ENCODE measurements around the gene LMNA. TPM values are rescaled to one million over a fixed set of nuclear protein-coding genes. Genes with fewer than 3 reads are reported as not detected.

The LMNA gene
- total and polyA plus RNA-seq, 2 experiments from 2014 or later: 1,219 to 1,230 TPM

- in situ Hi-C loops (cut with MboI): loop anchor here (5.0 kb wide), 1 partner anchor 38 kb away; no protein-coding TSS in a partner anchor
- Histone ChIP-seq H3K79me2 (ENCODE audit: insufficient read depth) (peaks cover 83% of the 10 kb centered on the region), H3K27ac (no peak overlapping the region)
These were observed 20.4 kb downstream of the LMNA start for GRCh38 chr1:156134716-156135435.

GRCh38 chr1:156135930-156136871 lies 21.7 kb downstream of the LMNA start:
- in situ Hi-C loops (cut with MboI): no loop called here
- Histone ChIP-seq H3F3A (ENCODE audit: insufficient read depth) (peaks cover 75% of the 10 kb centered on the region), H3K36me3 (ENCODE audit: low read depth) (peaks cover 85% of the 10 kb centered on the region)

More at GRCh38 chr1:156134716-156135435, 20.4 kb downstream of the LMNA start:
- Histone ChIP-seq H3K4me2 (ENCODE audit: unreplicated experiment) (no peak overlapping the region), H3K4me1 (ENCODE audit: insufficient read depth) (peaks cover 7% of the 10 kb centered on the region), H4K20me1 (ENCODE audit: insufficient read depth) (no peaks in the 10 kb centered on the region), H2AFZ (no peak overlapping the region), H3K27me3 (replicated peaks; ENCODE audit: insufficient read depth) (no peaks in the 10 kb centered on the region), H3K36me3 (ENCODE audit: low read depth) (peaks cover 83% of the 10 kb centered on the region), H3K9ac (no peak overlapping the region), H3F3A (ENCODE audit: insufficient read depth) (peaks cover 66% of the 10 kb centered on the region), H3K4me3 (no peak overlapping the region), H3K9me2 (ENCODE audit: insufficient read depth) (no peaks in the 10 kb centered on the region), H3K9me3 (ENCODE audit: low read depth) (no peaks in the 10 kb centered on the region)
- DNase-seq: no peak
- 89% methylated on average over 18 of the region's 18 CpGs for WGBS, 2 experiments (ENCODE audit: low coverage in 1 of 2, low lambda C conversion rate in 2 of 2, missing lambda C conversion rate in 2 of 2)
- TF ChIP-seq EZH2phosphoT487 (IDR thresholded peaks at IDR 0.05; ENCODE audit: insufficient read depth, low read depth) (no peak), EZH2 (IDR thresholded peaks at IDR 0.05; ENCODE audit: insufficient read depth, poor library complexity, severe bottlenecking) (no peak)

GRCh38 chr1:156136970-156137483 lies 22.5 kb downstream of the LMNA start:
- in situ Hi-C loops (cut with MboI): no loop called here
- Histone ChIP-seq H2AFZ (no peak overlapping the region), H3K27ac (no peak overlapping the region), H3K4me2 (ENCODE audit: unreplicated experiment) (no peak overlapping the region), H3K27me3 (replicated peaks; ENCODE audit: insufficient read depth) (no peaks in the 10 kb centered on the region), H3K9me3 (ENCODE audit: low read depth) (no peaks in the 10 kb centered on the region), H3K9ac (no peak overlapping the region), H3K9me2 (ENCODE audit: insufficient read depth) (no peaks in the 10 kb centered on the region), H3K36me3 (ENCODE audit: low read depth) (peaks cover 76% of the 10 kb centered on the region), H3K4me3 (no peak overlapping the region), H4K20me1 (ENCODE audit: insufficient read depth) (no peaks in the 10 kb centered on the region), H3F3A (ENCODE audit: insufficient read depth) (peaks cover 75% of the 10 kb centered on the region), H3K79me2 (ENCODE audit: insufficient read depth) (peaks cover 62% of the 10 kb centered on the region), H3K4me1 (ENCODE audit: insufficient read depth) (peaks cover 3% of the 10 kb centered on the region; the same call in 1 of the 2 replicates)
- no peak for DNase-seq
- no peak for TF ChIP-seq EZH2phosphoT487 (IDR thresholded peaks at IDR 0.05; ENCODE audit: insufficient read depth, low read depth)
- TF ChIP-seq EZH2 (IDR thresholded peaks at IDR 0.05; ENCODE audit: insufficient read depth, poor library complexity, severe bottlenecking): no peak
- WGBS, 2 experiments (ENCODE audit: low coverage in 1 of 2, low lambda C conversion rate in 2 of 2, missing lambda C conversion rate in 2 of 2): 74 to 77% methylated on average over 12 of the region's 12 CpGs

More at GRCh38 chr1:156135930-156136871, 21.7 kb downstream of the LMNA start:
- Histone ChIP-seq H3K79me2 (ENCODE audit: insufficient read depth) (peaks cover 70% of the 10 kb centered on the region), H2AFZ (no peak overlapping the region), H3K27me3 (replicated peaks; ENCODE audit: insufficient read depth) (no peaks in the 10 kb centered on the region), H3K4me1 (ENCODE audit: insufficient read depth) (peaks cover 3% of the 10 kb centered on the region; the same call in 1 of the 2 replicates), H3K9me2 (ENCODE audit: insufficient read depth) (no peaks in the 10 kb centered on the region), H3K9ac (no peak overlapping the region), H3K4me3 (no peak overlapping the region), H3K4me2 (ENCODE audit: unreplicated experiment) (no peak overlapping the region), H3K27ac (no peak overlapping the region), H3K9me3 (ENCODE audit: low read depth) (no peaks in the 10 kb centered on the region), H4K20me1 (ENCODE audit: insufficient read depth) (no peaks in the 10 kb centered on the region)
- TF ChIP-seq EZH2phosphoT487 (IDR thresholded peaks at IDR 0.05; ENCODE audit: insufficient read depth, low read depth): no peak
- WGBS, 2 experiments (ENCODE audit: low coverage in 1 of 2, low lambda C conversion rate in 2 of 2, missing lambda C conversion rate in 2 of 2): 87 to 89% methylated on average over 34 of the region's 34 CpGs
- DNase-seq: no peak

GRCh38 chr1:156138458-156138867 lies 24.0 kb downstream of the LMNA start:
- WGBS, 2 experiments (ENCODE audit: low coverage in 1 of 2, low lambda C conversion rate in 2 of 2, missing lambda C conversion rate in 2 of 2): 89 to 90% methylated on average over 22 of the region's 22 CpGs
- H3K9me3 ChIP-seq (ENCODE audit: low read depth): no peaks in the 10 kb centered on the region
- H3K9ac ChIP-seq: no peak overlapping the region
- H3K4me1 ChIP-seq (ENCODE audit: insufficient read depth): peaks cover 3% of the 10 kb centered on the region; the same call in 1 of the 2 replicates
- peaks cover 67% of the 10 kb centered on the region for H3K36me3 ChIP-seq (ENCODE audit: low read depth)
- no peaks in the 10 kb centered on the region for H4K20me1 ChIP-seq (ENCODE audit: insufficient read depth)
- no peak overlapping the region for H2AFZ ChIP-seq
- peaks cover 77% of the 10 kb centered on the region for H3F3A ChIP-seq (ENCODE audit: insufficient read depth)
- H3K27ac ChIP-seq: no peak overlapping the region
- no peak for DNase-seq
- H3K4me3 ChIP-seq: no peak overlapping the region
- TF ChIP-seq EZH2 (IDR thresholded peaks at IDR 0.05; ENCODE audit: insufficient read depth, poor library complexity, severe bottlenecking) (no peak), EZH2phosphoT487 (IDR thresholded peaks at IDR 0.05; ENCODE audit: insufficient read depth, low read depth) (no peak)
- H3K4me2 ChIP-seq (ENCODE audit: unreplicated experiment): no peak overlapping the region
- H3K79me2 ChIP-seq (ENCODE audit: insufficient read depth): peaks cover 47% of the 10 kb centered on the region
- H3K27me3 ChIP-seq (replicated peaks; ENCODE audit: insufficient read depth): no peaks in the 10 kb centered on the region
- no peaks in the 10 kb centered on the region for H3K9me2 ChIP-seq (ENCODE audit: insufficient read depth)
- in situ Hi-C loops (cut with MboI): no loop called here

All from GM23248 (cell line).